DMS114 treated with DMSO at 0.1 percent for 48 hours (cell line): Measurements from ENCODE around the gene TPP1.
A peak's percentile ranks its signal among the peaks of the same experiment; 100 is the strongest.

ENCODE experiments used
- DNase-seq: peaks from one replicate; lab custom pipeline; 2025; ENCODE audit not compliant: unreplicated experiment; lab: John Stamatoyannopoulos, UW

The TPP1 gene

GRCh38 chr11:6619004-6619745 is at the start of gene TPP1:
Gene TPP1, minus strand, starts transcription at chr11:6619422. Its CDS starts 22 bp downstream, at chr11:6619400.
- peak; percentile 81 for DNase-seq

GRCh38 chr11:6667733-6668374 is 48.6 kb upstream of the TPP1 start:
- DNase-seq, result no peak

- DNase-seq, result no peak
These were observed 47.3 kb upstream of the TPP1 start for GRCh38 chr11:6666302-6667183.

- DNase-seq, result no peak
These were observed 45.3 kb upstream of the TPP1 start for GRCh38 chr11:6664551-6664950.

- no peak for DNase-seq
These were observed 44.7 kb upstream of the TPP1 start for GRCh38 chr11:6663794-6664469.

GRCh38 chr11:6660712-6661111 is 41.5 kb upstream of the TPP1 start:
- DNase-seq, result no peak

- no peak for DNase-seq
These were observed 39.4 kb upstream of the TPP1 start for GRCh38 chr11:6658647-6659046.

- DNase-seq, result no peak
These were observed 38.1 kb upstream of the TPP1 start for GRCh38 chr11:6657346-6657745.

GRCh38 chr11:6656936-6657335 is 37.7 kb upstream of the TPP1 start:
- DNase-seq, result no peak

GRCh38 chr11:6656584-6656915 is 37.3 kb upstream of the TPP1 start:
- no peak for DNase-seq

GRCh38 chr11:6655790-6656583 is 36.8 kb upstream of the TPP1 start, which contains the start of gene DCHS1:
Gene DCHS1, minus strand, starts transcription at chr11:6655809. Its CDS starts 14,196 bp downstream, at chr11:6641613.
- no peak for DNase-seq

- no peak for DNase-seq
These were observed 36.0 kb upstream of the TPP1 start for GRCh38 chr11:6655020-6655789.

- no peak for DNase-seq
These were observed 35.2 kb upstream of the TPP1 start for GRCh38 chr11:6654281-6655019.

GRCh38 chr11:6653656-6654055 is 34.4 kb upstream of the TPP1 start:
- no peak for DNase-seq

GRCh38 chr11:6653097-6653496 is 33.9 kb upstream of the TPP1 start:
- DNase-seq, result no peak

- no peak for DNase-seq
These were observed 33.0 kb upstream of the TPP1 start for GRCh38 chr11:6652182-6652581.

GRCh38 chr11:6650980-6651379 is 31.8 kb upstream of the TPP1 start:
- DNase-seq, result no peak

GRCh38 chr11:6650104-6650503 is 30.9 kb upstream of the TPP1 start:
- DNase-seq, result no peak

- DNase-seq, result no peak
These were observed 29.3 kb upstream of the TPP1 start for GRCh38 chr11:6648501-6648900.
